Myocyte (in vitro differentiated cells): ENCODE results near the gene PIN1. TPM values are rescaled to one million over a fixed set of nuclear protein-coding genes. Genes with fewer than 3 reads are reported as not detected.
"Not testable (repeated sequence)": the region's sequence is repeated elsewhere in the genome, so short reads cannot be mapped to it uniquely, and the experiment has no call there.

Experiments
- DNase-seq: peaks from one replicate; pipeline ENCODE4 v3.0.0-alpha.2; 2012; ENCODE audit warnings: low read depth
- polyA plus RNA-seq: library from polyadenylated mRNA; unstranded; fragments of >200 nt; gene quantifications from one replicate; pipeline ENCODE4 v1.2.1, GENCODE V29; 2012; ENCODE audit warnings: missing spikeins
- total RNA-seq: library from RNA; depleted of rRNA; stranded (reverse); fragments of >200 nt; gene quantifications from 2 replicates; pipeline ENCODE4 v1.2.3, GENCODE V29; 2014

PIN1 gene
- total RNA-seq, result 156 and 167 TPM in 2 replicates
- 99.7 TPM for polyA plus RNA-seq

DNA sequence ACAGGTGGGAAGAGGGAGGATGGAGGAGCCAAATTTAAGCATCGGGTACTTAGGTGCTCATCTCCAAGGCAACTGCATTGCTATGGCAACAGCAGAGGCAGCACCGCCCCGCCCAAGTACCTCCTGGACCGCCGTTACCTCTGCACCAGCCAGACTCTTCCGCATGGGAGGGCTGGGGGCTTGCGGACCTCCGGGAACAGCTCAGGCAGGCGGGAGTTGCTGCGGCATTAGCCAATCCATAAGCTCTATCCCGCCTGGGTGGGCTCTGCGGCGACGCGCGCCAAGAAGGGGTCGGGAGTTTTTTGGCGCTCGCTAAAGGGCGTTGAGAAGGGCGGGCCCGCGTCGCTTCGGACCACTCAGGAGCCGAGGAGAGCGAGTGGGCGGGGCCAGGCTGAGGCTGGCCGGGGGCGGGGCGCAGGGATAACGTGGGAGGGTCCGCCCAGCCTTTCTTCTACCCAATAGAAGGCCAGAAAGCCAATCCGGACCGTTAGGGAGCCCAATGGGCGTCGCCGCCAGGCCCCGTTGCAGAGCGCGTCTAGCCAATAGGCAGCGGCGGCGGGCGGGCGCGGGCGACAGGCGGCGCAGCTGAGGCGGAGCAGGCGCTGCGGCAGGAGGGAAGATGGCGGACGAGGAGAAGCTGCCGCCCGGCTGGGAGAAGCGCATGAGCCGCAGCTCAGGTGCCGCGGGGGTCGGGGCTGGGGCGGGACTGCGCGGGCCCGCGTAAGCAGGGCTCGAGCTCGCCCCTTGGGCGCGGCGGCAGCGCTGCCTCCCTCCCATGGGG, at the start of gene PIN1:
Gene PIN1 (plus strand): TSS at position 593 of the 781 bp plus-strand sequence. CDS start 27 bp downstream, at position 620.
- DNase-seq, result peak; percentile 99

GRCh38 chr19:9785367-9786331, 49.5 kb upstream of the PIN1 start:
- DNase-seq, result peak; percentile 92

- no peak for DNase-seq
Observed at GRCh38 chr19:9786342-9786741, 48.8 kb upstream of the PIN1 start.

- DNase-seq, result no peak
Observed at GRCh38 chr19:9786819-9787218, 48.3 kb upstream of the PIN1 start.

- DNase-seq, result not testable (repeated sequence)
Observed at GRCh38 chr19:9788604-9789003, 46.5 kb upstream of the PIN1 start.

DNA sequence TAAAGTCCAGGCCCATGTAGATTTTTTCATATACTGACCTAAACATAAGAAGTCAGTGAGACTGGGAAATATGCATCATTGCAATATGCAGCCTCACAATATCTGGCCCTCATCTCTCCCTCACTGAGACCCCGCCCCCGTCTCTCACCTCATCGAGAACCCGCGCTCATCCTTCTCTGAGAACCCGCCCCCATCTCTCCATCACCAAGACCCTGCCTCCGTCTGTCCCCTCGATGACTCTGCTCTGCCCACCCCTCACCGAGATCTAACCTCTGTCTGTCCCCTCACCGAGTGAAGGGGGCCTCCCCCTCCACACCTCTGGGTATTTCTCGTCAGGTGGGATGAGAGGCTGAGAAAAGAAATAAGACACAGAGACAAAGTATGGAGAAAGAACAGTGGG, 46.1 kb upstream of the PIN1 start:
- DNase-seq, result no peak

GRCh38 chr19:9789579-9789978, 45.5 kb upstream of the PIN1 start:
- not testable (repeated sequence) for DNase-seq

DNA sequence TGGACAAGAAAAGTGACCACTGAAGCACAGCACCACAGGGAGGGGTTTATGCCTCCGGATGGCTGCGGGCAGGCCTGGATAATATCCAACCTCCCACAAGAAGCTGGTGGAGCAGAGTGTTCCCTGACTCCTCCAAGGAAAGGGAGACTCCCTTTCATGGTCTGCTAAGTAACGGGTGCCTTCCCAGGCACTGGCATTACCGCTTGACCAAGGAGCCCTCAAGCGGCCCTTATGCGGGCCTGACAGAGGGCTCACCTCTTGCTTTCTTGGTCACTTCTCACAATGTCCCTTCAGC, 44.1 kb upstream of the PIN1 start:
- not testable (repeated sequence) for DNase-seq

DNA sequence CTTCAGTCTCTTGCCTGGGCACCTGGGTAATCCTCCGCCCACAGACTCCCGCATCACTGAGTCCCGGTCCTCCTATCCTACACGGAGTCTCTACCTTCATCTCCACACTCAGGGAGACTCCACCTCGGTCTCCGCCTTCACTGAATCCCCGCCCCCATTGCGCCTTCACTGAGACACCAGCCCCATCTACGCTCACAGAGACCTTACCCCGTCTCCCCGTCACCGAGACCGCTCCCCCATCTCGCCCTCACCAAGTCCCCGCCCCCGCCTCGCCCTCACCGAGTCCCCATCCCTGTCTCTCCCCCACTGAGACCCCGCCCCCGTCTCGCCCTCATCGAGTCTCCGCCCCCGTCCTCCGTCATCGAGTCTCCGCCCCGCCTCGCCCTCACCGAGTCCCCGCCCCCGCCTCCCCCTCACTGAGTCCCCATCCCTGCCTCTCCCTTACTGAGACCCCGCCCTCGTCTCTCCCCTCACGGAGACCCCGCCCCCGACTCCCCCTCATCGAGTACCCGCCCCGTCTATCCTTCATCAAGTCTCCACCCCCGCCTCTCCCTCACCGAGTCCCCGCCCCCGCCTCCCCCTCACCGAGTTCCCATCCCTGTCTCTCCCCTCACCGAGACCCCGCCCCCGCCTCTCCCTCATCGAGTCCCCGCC, 43.4 kb upstream of the PIN1 start:
- peak; percentile 93 for DNase-seq

- peak; percentile 84 for DNase-seq
Observed at GRCh38 chr19:9792206-9793070, 42.7 kb upstream of the PIN1 start.

DNA sequence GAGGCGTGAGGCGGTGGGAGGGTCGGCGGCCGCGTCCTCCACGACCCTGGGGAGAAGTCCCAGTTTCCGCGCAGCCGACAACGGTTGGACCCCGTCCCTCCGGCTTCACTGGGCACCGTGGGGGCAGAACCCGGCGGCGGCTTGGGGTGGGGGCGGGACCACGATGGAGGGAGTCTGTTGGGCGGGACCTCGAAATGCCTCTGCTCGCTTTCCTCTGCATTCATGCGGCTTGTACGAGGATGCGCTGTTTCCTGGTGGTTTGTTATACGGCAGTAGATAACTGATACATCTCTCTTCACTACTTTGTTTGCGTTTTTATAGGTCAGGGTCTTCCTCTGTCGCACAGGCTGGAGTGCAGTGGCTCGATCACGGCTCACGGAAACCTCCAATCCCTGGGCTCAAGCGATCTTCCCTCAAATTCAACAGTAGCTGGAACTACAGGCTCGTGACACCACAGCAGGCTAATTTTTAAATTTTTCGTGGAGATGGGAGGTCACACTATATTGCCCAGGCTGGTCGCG, 42.0 kb upstream of the PIN1 start:
- DNase-seq, result no peak

DNA sequence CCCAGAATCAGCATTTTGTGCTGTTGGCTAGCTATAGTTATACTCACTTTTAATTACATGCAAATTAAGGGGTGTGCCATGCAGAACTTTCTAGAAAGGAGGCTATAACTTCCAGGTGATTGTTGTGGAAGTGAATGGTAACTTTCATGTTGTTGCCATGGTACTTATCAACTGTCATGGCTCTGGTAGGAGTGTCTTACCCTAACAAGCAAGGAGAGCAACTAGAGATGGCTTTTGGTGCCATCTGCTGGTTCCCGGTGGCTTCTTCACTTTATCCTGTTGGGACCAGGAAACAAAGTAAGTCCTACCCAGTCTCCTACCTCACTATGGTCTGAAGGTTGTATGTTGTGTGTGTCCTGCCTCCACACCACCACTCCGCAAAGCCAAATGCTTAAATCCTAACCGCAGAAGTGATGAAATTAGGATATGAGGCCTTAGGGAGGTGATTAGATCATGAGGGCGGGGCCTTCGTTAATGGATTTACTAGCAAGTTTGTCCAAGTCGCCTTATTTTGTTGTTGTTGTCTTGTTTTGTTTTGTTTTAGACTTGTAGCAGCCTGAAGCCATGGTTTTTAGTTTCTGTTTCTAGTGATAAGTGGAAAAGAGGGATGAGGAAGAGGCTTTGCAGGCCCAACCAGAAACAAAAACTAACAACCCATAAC, 38.9 kb upstream of the PIN1 start:
- peak; percentile 89 for DNase-seq

GRCh38 chr19:9797871-9798270, 37.2 kb upstream of the PIN1 start:
- no peak for DNase-seq

DNA sequence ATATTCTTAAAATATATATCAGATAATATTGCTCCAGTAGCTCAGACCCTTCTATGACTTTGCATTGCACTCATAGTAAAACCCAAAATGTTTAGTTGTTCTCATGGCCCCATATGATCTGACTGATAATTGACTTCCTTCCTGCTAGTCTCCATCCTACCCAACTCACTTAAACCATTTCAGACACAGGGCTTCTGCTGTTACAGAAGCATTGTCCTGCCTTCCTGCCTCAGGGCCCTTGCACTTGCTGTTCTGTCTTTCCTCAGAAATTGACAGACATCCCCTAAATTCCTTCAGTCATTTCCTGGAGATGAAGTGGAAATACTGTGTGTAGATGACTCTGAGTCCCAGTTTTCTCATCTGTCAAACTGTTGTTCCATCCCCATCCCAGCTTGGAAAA, 36.0 kb upstream of the PIN1 start:
- DNase-seq, result no peak

- no peak for DNase-seq
Observed at GRCh38 chr19:9801976-9802375, 33.1 kb upstream of the PIN1 start.

DNA sequence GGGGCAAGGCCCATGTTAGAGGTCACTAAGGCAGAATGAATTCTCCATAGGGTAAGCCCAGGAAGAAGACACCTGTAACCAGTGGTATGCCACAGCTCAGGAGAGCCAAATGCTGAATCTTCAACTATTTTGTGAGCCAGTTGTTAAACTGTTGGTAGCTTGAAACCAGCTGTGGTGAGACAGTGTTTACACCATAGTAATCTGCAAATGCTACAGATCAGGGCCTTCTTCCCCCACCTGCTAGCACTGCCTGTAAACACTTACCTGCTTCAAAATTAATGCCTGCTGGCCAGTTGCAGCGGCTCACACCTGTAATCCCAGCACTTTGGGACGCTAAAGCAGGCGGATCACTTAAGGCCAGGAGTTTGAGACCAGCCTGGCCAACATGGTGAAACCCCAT, 28.3 kb upstream of the PIN1 start:
- DNase-seq, result no peak

DNA sequence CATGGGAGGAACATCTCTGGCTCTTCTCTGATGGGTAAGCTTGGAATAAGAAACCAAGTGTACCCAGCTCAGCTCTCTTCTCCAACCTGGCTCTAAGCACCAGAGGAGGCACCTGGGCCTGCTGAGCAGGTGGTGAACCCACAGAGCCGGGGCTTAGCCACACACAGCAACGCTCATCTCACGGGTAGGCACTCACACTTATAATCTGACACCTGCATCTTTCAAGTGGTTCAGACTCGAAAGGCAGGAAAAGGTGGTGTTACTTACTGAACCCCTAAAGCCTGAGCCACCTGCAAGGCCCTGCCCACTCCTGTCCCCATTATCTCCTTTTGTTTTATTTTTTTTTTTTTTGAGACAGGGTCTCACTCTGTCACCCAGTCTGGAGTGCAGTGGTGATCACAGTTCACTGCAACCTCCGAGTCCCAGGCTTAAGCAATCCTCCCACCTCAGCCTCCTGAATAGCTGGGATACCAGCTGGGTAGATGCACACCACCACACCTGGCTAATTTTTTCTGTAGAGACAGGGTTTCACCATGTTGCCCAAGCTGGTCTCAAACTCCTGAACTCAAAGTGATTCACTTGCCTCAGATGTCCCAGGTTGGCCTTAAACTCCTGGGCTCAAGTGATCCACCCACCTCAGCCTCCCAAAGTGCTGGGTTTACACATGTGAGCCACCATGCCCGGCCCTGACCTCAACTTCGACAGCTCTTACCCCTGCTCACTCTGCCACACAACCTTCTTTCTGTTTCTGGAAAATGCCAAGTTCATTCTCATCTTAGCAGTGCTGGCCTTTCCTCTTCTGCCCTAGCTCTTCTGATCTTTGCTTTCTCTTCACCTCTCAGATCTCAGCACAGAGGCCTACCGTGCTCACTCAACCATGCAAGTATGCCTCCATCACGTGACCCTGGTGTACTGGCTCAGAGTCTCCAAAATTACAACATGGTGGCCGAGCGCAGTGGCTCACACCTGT, 26.0 kb upstream of the PIN1 start:
- no peak for DNase-seq

DNA sequence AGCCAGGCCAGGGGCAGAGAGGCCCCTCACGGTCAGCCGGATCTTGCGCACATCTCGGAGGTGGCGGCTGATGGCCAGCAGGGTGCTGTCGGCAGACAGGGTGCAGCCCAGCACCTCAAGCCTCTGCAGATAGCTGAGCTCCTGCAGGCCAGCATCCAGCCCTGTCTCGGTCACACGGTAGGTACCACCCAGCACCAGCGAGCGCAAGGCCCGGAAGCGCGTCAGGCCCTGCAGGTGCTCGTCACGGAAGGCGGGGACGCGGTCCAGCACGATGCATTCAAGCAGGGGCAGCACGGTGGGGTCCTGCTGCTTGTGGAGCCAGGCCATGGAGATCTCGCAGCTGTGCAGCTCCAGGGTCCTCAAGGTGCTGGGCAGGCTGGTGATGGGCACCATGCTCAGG, 24.0 kb upstream of the PIN1 start:
- no peak for DNase-seq
